NOMO-1 treated with dmso at 0.1 percent for 144 hours (cell line): Measurements from ENCODE around the gene SMARCB1.

Source experiments
- DNase-seq: peaks from one replicate; lab custom pipeline; 2025; ENCODE audit not compliant: unreplicated experiment; lab: John Stamatoyannopoulos, UW

SMARCB1 gene

DNA sequence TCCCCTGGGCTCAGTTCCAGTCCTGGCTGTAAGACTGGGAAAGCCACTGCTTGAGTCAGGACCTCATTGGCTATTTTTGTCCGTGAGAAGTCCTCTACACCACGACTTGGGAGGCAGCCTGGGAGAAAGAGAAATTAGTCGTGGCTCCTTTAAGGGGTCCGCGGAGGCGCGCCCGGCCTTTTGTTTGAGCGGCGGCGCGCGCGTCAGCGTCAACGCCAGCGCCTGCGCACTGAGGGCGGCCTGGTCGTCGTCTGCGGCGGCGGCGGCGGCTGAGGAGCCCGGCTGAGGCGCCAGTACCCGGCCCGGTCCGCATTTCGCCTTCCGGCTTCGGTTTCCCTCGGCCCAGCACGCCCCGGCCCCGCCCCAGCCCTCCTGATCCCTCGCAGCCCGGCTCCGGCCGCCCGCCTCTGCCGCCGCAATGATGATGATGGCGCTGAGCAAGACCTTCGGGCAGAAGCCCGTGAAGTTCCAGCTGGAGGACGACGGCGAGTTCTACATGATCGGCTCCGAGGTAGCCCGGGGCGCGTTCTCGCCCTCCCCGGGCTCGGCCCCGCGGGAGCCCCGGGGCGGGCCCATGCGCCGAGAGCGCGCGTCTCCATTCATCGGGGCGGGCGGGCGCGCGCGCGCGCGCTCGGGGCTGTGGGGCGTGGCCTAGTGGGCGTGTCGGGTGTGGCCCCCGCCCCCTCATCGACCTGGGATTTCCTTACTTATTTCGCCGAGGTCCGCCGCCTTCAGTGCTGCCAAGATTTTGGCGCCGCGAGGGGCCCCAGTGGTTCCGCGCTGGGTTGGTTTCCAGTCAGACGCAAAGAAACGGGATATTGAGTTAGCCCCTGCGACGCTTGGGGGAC is at the start of gene SMARCB1:
Gene SMARCB1, plus strand, starts transcription at position 215 of the 848 bp plus-strand sequence. Its CDS starts 204 bp downstream, at position 419.
- DNase-seq = peak; percentile 71

GRCh38 chr22:23737696-23738095 is 49.1 kb upstream of the SMARCB1 start:
- DNase-seq = no peak

- DNase-seq = no peak
Measured at GRCh38 chr22:23742505-23743264, 44.1 kb upstream of the SMARCB1 start.

- no peak for DNase-seq
Measured at GRCh38 chr22:23743303-23743705, 43.5 kb upstream of the SMARCB1 start.

GRCh38 chr22:23744001-23744400 is 42.8 kb upstream of the SMARCB1 start:
- no peak for DNase-seq

DNA sequence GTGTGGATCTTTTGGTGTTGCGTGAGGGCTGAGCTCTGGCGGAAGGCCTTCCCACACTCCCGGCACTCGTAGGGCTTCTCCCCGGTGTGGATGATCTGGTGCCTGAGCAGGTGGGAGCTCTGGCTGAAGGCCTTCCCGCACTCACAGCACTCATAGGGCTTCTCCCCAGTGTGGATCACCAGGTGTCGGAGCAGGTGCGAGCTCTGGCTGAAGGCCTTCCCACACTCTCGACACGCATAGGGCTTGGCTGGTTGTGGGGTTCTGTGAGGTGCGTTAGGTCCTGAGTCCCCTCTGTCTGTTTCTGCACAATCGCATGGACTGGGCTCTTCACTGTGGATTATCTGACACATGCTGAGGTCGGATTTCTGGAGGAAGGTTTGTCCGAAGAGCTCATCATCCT is 42.3 kb upstream of the SMARCB1 start:
- no peak for DNase-seq

DNA sequence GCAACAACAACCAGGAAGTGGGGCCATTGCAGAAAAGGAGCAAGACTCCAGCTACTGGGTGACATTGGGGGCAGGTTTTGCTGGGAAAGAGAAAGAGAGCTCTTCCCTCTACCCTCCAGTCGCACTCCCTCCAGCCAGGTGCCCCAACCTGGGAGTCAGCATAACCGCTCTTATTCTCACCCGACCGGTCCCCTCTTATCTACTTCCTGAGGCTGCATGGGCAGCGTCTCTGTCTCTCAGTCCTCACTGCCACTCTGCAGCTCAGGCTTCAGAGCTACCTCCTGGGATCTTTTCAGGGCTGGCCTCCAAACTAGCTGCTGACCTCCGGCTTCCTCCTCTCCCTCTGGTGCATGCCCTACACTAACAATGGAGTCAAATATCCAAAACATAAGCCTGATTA is 41.0 kb upstream of the SMARCB1 start:
- no peak for DNase-seq

DNA sequence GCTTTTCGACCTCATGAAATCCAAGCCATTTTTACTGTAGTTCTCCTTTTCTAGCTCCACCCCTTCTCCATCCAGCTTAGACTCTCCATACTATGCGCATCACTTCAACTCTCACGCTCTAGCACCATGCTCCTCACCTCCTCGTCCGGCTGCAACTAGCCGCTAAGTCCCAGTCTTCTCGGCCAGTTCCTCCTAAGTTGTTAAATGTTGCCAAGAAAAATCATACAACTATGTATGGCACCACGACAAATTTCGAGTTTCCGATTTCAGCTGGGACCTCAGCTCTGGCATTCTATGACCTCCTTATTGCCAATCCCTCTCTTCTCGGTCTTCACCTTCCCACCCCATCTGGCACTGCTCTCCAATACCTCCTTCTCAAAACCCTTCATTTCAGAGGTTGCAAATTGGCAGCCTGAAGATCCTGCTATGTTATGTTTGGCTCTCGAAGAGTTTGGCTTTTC is 36.9 kb upstream of the SMARCB1 start:
- DNase-seq = peak; percentile 42

DNA sequence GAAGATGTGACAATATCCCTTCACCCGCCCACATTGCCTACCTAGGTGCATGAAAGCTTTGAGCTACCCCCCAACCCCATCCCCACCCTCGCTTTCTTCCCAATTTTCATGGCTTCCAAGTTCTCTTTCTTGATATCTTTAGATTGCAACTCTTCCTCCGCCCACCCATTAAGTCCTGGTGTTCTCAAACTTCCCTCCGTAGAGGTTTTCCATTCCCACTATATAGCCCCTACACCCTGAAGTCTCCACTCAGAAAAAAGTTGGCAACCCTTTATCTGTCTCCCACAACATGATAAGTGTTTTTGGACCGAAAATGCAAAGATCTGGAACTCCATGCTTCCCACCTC is 36.4 kb upstream of the SMARCB1 start:
- DNase-seq = no peak

GRCh38 chr22:23750714-23751440 is 35.9 kb upstream of the SMARCB1 start, which contains the start of gene ZNF70:
Gene ZNF70, minus strand, starts transcription at chr22:23751112. Its CDS starts 5,972 bp downstream, at chr22:23745140.
- peak; percentile 72 for DNase-seq

- DNase-seq = no peak
Measured at GRCh38 chr22:23751441-23751996, 35.2 kb upstream of the SMARCB1 start.

DNA sequence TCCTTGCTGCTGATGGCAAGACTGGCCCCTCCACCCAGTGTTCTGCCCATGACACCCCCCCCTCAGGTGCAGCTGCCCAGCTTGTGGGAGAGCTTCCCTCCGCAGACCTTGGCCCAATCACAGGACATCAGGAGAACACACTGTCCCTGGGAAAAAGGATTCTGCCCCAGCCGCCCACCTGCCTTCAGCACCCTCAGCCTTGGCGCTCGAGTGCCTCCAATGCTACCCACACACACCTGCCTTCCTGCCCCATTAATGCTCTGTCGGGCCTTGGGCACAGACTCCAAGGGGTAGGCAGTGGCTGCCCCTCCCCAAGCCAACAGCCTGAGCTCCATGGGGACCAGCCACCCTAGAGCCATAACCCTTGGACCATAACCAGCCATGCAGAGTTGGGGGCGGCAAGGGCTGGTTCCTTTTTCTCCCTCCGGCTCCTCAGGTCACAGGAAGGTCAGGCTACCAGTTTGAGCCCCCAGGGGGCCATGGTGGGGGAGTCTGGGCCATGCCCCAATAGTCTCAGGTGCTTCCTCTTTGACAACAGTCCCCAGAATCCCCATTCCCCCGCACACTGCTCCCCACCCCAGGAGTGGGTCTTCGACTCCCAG is 34.6 kb upstream of the SMARCB1 start:
- no peak for DNase-seq

- no peak for DNase-seq
Measured at GRCh38 chr22:23752750-23753149, 34.0 kb upstream of the SMARCB1 start.

DNA sequence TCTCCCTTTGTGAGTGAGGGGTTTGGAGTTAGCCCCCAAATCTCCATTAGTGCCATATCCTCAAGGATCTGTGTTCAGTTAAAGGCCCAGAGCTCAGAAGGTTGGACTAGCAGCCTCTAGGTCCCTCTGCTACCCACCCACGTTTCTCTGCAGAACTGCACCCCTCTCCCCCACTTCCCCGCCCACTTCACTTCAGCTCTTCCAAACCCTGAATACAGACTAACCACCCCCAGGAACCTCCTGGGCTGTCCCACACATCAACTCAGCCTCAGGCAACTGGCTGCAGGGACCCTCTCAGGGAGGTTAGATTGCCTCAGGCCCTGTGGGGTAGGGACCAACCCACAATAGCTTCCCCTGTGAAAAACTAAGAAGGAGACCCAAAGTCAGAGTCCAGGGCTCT is 33.4 kb upstream of the SMARCB1 start:
- DNase-seq = no peak

DNA sequence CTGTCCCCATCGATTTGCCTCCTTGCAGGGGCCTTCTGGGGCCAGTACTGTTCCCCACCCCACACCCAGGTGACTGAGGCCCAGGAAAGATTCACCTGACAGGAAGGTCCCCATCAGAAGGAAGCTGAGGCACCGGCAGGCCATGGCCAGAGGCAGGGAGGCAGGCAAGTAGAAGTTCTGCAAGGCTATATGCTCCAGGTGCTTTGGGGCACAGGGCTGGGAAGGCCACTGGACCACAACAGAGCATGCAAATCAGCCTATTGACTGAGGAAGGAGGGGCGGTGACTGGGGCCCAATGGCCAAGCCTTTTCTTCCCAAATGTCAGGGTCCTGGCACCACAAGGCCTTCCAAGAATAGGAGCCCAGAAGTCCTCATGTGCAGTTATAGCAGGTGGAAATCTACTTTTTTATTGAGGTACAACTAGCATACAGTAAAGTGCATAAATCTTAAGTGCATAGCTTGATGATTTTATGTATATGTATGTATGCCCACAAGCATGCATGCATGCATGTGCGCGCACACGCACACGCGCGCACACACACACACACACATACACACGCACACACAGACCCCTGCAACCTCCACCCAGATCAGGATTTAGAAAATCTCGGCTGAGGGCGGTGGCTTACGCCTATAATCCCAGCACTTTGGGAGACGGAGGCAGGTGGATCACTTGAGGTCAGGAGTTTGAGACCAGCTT is 32.4 kb upstream of the SMARCB1 start, which contains the start of gene VPREB3:
Gene VPREB3, minus strand, starts transcription at position 206 of the 700 bp plus-strand sequence. Its CDS starts 62 bp downstream, at position 144.
- DNase-seq = no peak

GRCh38 chr22:23754980-23755636 is 31.7 kb upstream of the SMARCB1 start:
- DNase-seq = no peak

GRCh38 chr22:23755711-23756110 is 31.1 kb upstream of the SMARCB1 start:
- DNase-seq = no peak

DNA sequence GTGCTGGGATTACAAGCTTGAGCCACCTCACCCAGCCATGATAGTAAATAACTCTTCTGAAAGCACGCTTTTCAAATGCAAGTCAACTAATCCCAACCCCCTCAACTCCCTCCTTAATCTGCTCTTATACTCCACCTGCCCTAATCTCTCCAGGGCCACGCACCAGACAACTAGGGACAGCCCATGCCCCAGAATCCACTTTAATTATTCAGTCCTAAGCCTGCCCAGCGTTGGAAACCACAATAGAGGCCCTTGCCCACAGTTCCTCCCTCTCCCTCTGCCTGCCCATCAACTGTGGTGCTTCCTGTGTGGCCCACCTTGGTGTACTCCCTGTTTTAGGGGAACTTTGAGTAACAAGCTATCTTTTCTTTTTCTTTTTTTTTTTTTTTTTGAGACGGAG is 29.9 kb upstream of the SMARCB1 start:
- peak; percentile 14 for DNase-seq

- no peak for DNase-seq
Measured at GRCh38 chr22:23759566-23759965, 27.2 kb upstream of the SMARCB1 start.
